Astrocyte (in vitro differentiated cells and primary cell): Measurements from ENCODE around the gene LYG1.

Experiments used
- CTCF ChIP-seq: IDR thresholded peaks from 2 replicates; pipeline ENCODE4 v1.5.1; 2011; ENCODE audit warnings: low read depth, mild to moderate bottlenecking, inconsistent platforms, low read length, moderate library complexity; ENCODE audit not compliant: insufficient read depth
- EZH2 ChIP-seq: IDR thresholded peaks from 2 replicates; pipeline ENCODE4 v1.6.1; 2012; ENCODE audit warnings: mild to moderate bottlenecking, low read length, inconsistent platforms; ENCODE audit not compliant: insufficient read depth

- TF ChIP-seq EZH2 (no peak), CTCF (no peak)
These were observed 44.3 kb downstream of the LYG1 start for GRCh38 chr2:99256677-99257076.
